ENCODE data around the gene PLB1.

- TF ChIP-seq CTCF (IDR thresholded peaks at IDR 0.05): no peak
- TF ChIP-seq POLR2A (IDR thresholded peaks at IDR 0.05): no peak
These were observed 20.7 kb upstream of the PLB1 start for GRCh38 chr2:28475088-28475595.

All from adrenal gland (tissue), 5 donors.